Neural cell (in vitro differentiated cells): ENCODE results near the gene GLB1L2. TPM values are rescaled to one million over a fixed set of nuclear protein-coding genes. Genes with fewer than 3 reads are reported as not detected.

ENCODE experiments used
- H2AFZ ChIP-seq: fragments of 200-600, 300-800 bp; sonication (generic), shearing (Covaris generic); 2 replicates; pipeline ENCODE4 v1.6.0; 2014; ENCODE audit warnings: low read depth, mild to moderate bottlenecking, antibody characterized with exemption, low read length, moderate library complexity
- H3F3A ChIP-seq: fragments of 200-600 bp; shearing (Covaris generic); 2 replicates; pipeline ENCODE4 v1.6.1; 2016; ENCODE audit warnings: mild to moderate bottlenecking, moderate library complexity, mixed read lengths, antibody characterized with exemption, low read length; ENCODE audit not compliant: insufficient read depth, poor library complexity, severe bottlenecking
- H3K27ac ChIP-seq: fragments of 200-600, 300-800 bp; sonication (generic), shearing (Covaris generic); 2 replicates; pipeline ENCODE4 v1.5.1; 2014; ENCODE audit warnings: mild to moderate bottlenecking, low read length, moderate library complexity
- H3K27me3 ChIP-seq: fragments of 300-800, 200-600 bp; sonication (generic), shearing (Covaris generic); 2 replicates; pipeline ENCODE4 v1.6.0; 2014; ENCODE audit warnings: mild to moderate bottlenecking, low read depth, low read length, moderate library complexity; ENCODE audit not compliant: insufficient read depth
- H3K36me3 ChIP-seq: fragments of 300-800, 200-600 bp; sonication (generic), shearing (Covaris generic); 2 replicates; pipeline ENCODE4 v1.5.1; 2014; ENCODE audit warnings: mild to moderate bottlenecking, antibody characterized with exemption, low read length, moderate library complexity; ENCODE audit not compliant: insufficient read depth
- H3K4me2 ChIP-seq: fragments of 300-800, 200-600 bp; sonication (generic), shearing (Covaris generic); 2 replicates; pipeline ENCODE4 v1.6.0; 2014; ENCODE audit warnings: mild to moderate bottlenecking, low read length
- H3K4me3 ChIP-seq: fragments of 300-800, 200-600 bp; sonication (generic), shearing (Covaris generic); 2 replicates; pipeline ENCODE4 v1.5.1; 2014; ENCODE audit warnings: mild to moderate bottlenecking, low read length, moderate library complexity
- H3K79me2 ChIP-seq: fragments of 200-600 bp; shearing (Covaris generic); replicated peaks from 2 replicates; pipeline ENCODE4 v1.6.0; 2014; ENCODE audit warnings: mild to moderate bottlenecking, low read length, moderate library complexity; ENCODE audit not compliant: insufficient read depth
- H3K9ac ChIP-seq: fragments of 300-800, 200-600 bp; sonication (generic), shearing (Covaris generic); 2 replicates; pipeline ENCODE4 v1.6.1; 2016; ENCODE audit warnings: mild to moderate bottlenecking, low read length, mixed read lengths
- H3K9me2 ChIP-seq: fragments of 200-600 bp; shearing (Covaris generic); 2 replicates; pipeline ENCODE4 v1.6.1; 2016; ENCODE audit warnings: mild to moderate bottlenecking, low read length, mixed read lengths; ENCODE audit not compliant: insufficient read depth
- H3K9me3 ChIP-seq: fragments of 200-600, 300-800 bp; sonication (generic), shearing (Covaris generic); 2 replicates; pipeline ENCODE4 v1.6.1; 2016; ENCODE audit warnings: mild to moderate bottlenecking, mixed run types, low read length, moderate library complexity, mixed read lengths
- H4K20me1 ChIP-seq: fragments of 200-600 bp; shearing (Covaris generic); 2 replicates; pipeline ENCODE4 v1.6.1; 2016; ENCODE audit warnings: mild to moderate bottlenecking, mixed run types; ENCODE audit not compliant: insufficient read depth
- CTCF ChIP-seq: fragments of 450-650 bp; IDR thresholded peaks from 2 replicates; pipeline ENCODE4 v1.5.1; 2014; ENCODE audit warnings: antibody characterized with exemption, mild to moderate bottlenecking, moderate library complexity; ENCODE audit not compliant: poor library complexity, severe bottlenecking
- EP300 ChIP-seq: fragments of 450-650 bp; conservative IDR thresholded peaks from 2 replicates; pipeline ENCODE4 v1.6.1; 2014; ENCODE audit warnings: antibody characterized with exemption, mild to moderate bottlenecking, moderate library complexity; ENCODE audit not compliant: poor library complexity, severe bottlenecking
- EZH2 ChIP-seq: fragments of 200-600, 300-800 bp; shearing (Covaris generic), sonication (generic); IDR thresholded peaks from 2 replicates; pipeline ENCODE4 v1.6.1; 2014; ENCODE audit warnings: antibody characterized with exemption, low read length, borderline replicate concordance, mild to moderate bottlenecking; ENCODE audit not compliant: insufficient read depth, poor library complexity, severe bottlenecking
- MXI1 ChIP-seq: fragments of 450-650 bp; conservative IDR thresholded peaks from 2 replicates; pipeline ENCODE4 v1.6.1; 2014; ENCODE audit warnings: antibody characterized with exemption, mild to moderate bottlenecking; ENCODE audit not compliant: poor library complexity, severe bottlenecking
- POLR2AphosphoS5 ChIP-seq: IDR thresholded peaks from 2 replicates; pipeline ENCODE4 v1.6.1; 2012
- RAD21 ChIP-seq: fragments of 450-650 bp; conservative IDR thresholded peaks from 2 replicates; pipeline ENCODE4 v1.6.1; 2014; ENCODE audit warnings: antibody characterized with exemption, mild to moderate bottlenecking, moderate library complexity
- REST ChIP-seq: IDR thresholded peaks from 2 replicates; pipeline ENCODE4 v1.6.1; 2012; ENCODE audit warnings: borderline replicate concordance
- SMC3 ChIP-seq: fragments of 450-650 bp; conservative IDR thresholded peaks from 2 replicates; pipeline ENCODE4 v1.6.1; 2014; ENCODE audit warnings: antibody characterized with exemption, mild to moderate bottlenecking, moderate library complexity; ENCODE audit not compliant: poor library complexity
- TAF1 ChIP-seq: IDR thresholded peaks from 2 replicates; pipeline ENCODE4 v1.6.1; 2012; ENCODE audit warnings: low read depth
- polyA plus RNA-seq: library from polyadenylated mRNA; depleted of rRNA; stranded (reverse); fragments of >200 nt; gene quantifications from 2 replicates; pipeline ENCODE4 v1.2.3, GENCODE V29; 2014

Gene GLB1L2
- polyA plus RNA-seq, 1 donor from 2014 or later = 1.6 TPM

- H4K20me1 ChIP-seq = no peaks in the 10 kb centered on the region
- H3K79me2 ChIP-seq = no peaks in the 10 kb centered on the region
- no peaks in the 10 kb centered on the region for H3K9me3 ChIP-seq
- H3K36me3 ChIP-seq = no peaks in the 10 kb centered on the region
- H3F3A ChIP-seq = no peaks in the 10 kb centered on the region
- no peaks in the 10 kb centered on the region for H3K9me2 ChIP-seq
- H3K27me3 ChIP-seq = no peaks in the 10 kb centered on the region
- H2AFZ ChIP-seq = no peak overlapping the region
- H3K27ac ChIP-seq = no peak overlapping the region
- no peak overlapping the region for H3K9ac ChIP-seq
- no peak overlapping the region for H3K4me2 ChIP-seq
- no peak for TF ChIP-seq SMC3
- no peak for TF ChIP-seq TAF1
- TF ChIP-seq EZH2 = no peak
- no peak for TF ChIP-seq CTCF
- no peak for TF ChIP-seq REST
- TF ChIP-seq MXI1 = no peak
- TF ChIP-seq RAD21 = no peak
- TF ChIP-seq POLR2AphosphoS5 = no peak
- TF ChIP-seq EP300 = no peak
- no peak overlapping the region for H3K4me3 ChIP-seq
Observed at GRCh38 chr11:134425413-134425812, 93.6 kb downstream of the GLB1L2 start.

Other genes with a start within 250 kb of the GLB1L2 start
- 11.9 and 13.5 TPM in 2 replicates for gene NCAPD3, start 108.0 kb upstream of the GLB1L2 start, polyA plus RNA-seq
- 72.6 and 80.3 TPM in 2 replicates for gene VPS26B, start 107.3 kb upstream of the GLB1L2 start, polyA plus RNA-seq
- 164 and 186 TPM in 2 replicates for gene THYN1, start 78.6 kb upstream of the GLB1L2 start, polyA plus RNA-seq
- gene ACAD8, start 78.4 kb upstream of the GLB1L2 start, polyA plus RNA-seq = 60.2 and 68.8 TPM in 2 replicates
- 0.16 and 0.19 TPM in 2 replicates for gene GLB1L3, start 55.6 kb upstream of the GLB1L2 start, polyA plus RNA-seq
- 28.2 and 34.5 TPM in 2 replicates for gene B3GAT1, start 80.3 kb downstream of the GLB1L2 start, polyA plus RNA-seq